GM21367 (cell line): Measurements from ENCODE around the gene PHF21A.

Experiments used
- ATAC-seq: cut with Tn5 transposase; IDR thresholded peaks from one replicate; pipeline ENCODE4 v1.9.1; 2021; ENCODE audit not compliant: unreplicated experiment

Gene PHF21A

GRCh38 chr11:45924036-45924915, 197.0 kb downstream of the PHF21A start:
- no peak for ATAC-seq

- no peak for ATAC-seq
These were observed 198.7 kb downstream of the PHF21A start, which contains the start of gene LARGE2 for GRCh38 chr11:45922425-45923082. Gene LARGE2, plus strand, starts transcription at chr11:45922656. Its CDS starts 227 bp downstream, at chr11:45922883.

- no peak for ATAC-seq
These were observed 199.5 kb downstream of the PHF21A start for GRCh38 chr11:45921561-45922424.

GRCh38 chr11:45920531-45921477, 200.4 kb downstream of the PHF21A start:
- no peak for ATAC-seq

GRCh38 chr11:45919806-45920530, 201.3 kb downstream of the PHF21A start:
- no peak for ATAC-seq

- ATAC-seq, result no peak
These were observed 202.1 kb downstream of the PHF21A start for GRCh38 chr11:45918962-45919675.

GRCh38 chr11:45918331-45918941, 202.8 kb downstream of the PHF21A start:
- peak; percentile 38 for ATAC-seq

- peak; percentile 82 for ATAC-seq
These were observed 203.5 kb downstream of the PHF21A start, which contains the start of gene PEX16 for GRCh38 chr11:45917623-45918330. Gene PEX16, minus strand, starts transcription at chr11:45917877. Its CDS starts 66 bp downstream, at chr11:45917811.

- ATAC-seq, result no peak
These were observed 204.0 kb downstream of the PHF21A start for GRCh38 chr11:45917286-45917622.

- ATAC-seq, result no peak
These were observed 205.8 kb downstream of the PHF21A start for GRCh38 chr11:45915446-45915845.

- ATAC-seq, result no peak
These were observed 207.2 kb downstream of the PHF21A start for GRCh38 chr11:45913942-45914635.

GRCh38 chr11:45913514-45913913, 207.7 kb downstream of the PHF21A start:
- no peak for ATAC-seq

- ATAC-seq, result no peak
These were observed 210.6 kb downstream of the PHF21A start for GRCh38 chr11:45910623-45911022.

- ATAC-seq, result no peak
These were observed 211.4 kb downstream of the PHF21A start for GRCh38 chr11:45909594-45910475.

GRCh38 chr11:45907911-45908370, 213.3 kb downstream of the PHF21A start:
- ATAC-seq, result no peak
